HG02884 (cell line): ENCODE results near the gene PZP.

Experiments
- ATAC-seq: cut with Tn5 transposase; IDR thresholded peaks from one replicate; pipeline ENCODE4 v1.9.1; 2021; ENCODE audit warnings: mild to moderate bottlenecking, moderate library complexity; ENCODE audit not compliant: unreplicated experiment

The PZP gene

DNA sequence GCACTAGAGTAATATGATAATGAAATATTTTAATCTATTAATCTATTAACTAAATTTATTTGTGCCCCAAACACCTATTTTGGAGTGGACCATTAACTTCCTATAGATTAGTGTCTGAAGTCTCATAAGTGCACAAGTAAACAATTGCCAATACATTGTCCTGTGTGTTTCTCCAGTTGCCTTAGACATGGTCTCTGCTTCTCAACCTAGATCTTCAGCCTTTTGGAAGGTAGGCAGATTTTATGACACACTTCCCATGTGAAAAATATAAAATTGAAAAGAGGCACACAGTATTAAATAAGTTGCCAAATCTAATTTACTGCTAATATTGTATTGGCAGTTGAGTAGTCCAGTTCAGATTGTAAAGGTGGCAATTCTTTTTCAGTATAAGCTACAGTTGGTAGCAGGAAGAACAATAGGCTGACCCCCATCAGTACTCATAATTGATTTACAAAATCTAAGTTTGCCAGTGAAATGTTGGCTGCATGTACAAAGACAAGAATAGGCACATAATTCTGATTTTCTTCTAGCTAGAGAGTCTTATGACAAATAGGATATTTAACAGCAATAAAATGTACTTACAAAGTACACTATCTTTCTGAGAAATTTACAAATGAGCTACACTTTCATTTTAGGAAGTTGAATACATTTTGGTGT lies 103.3 kb downstream of the PZP start:
- no peak for ATAC-seq

DNA sequence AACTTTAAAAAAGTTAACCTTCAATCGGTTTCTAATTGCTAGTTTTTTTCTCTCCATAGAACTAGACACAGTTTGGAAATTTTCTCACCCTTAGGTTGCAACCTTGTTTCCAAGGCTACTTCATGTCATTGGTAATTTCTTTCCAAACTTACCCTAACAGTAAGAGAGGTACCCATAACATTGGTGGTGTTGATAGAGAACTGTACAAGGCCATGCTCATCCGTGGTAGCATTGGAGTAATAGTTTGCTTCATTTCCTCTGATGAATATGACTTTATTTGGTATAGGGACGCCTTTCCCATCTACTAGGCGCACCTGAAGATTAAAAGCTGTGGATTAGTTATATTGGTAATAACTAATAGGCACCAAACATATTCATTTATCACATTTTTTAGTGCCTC lies 104.1 kb downstream of the PZP start:
- no peak for ATAC-seq

DNA sequence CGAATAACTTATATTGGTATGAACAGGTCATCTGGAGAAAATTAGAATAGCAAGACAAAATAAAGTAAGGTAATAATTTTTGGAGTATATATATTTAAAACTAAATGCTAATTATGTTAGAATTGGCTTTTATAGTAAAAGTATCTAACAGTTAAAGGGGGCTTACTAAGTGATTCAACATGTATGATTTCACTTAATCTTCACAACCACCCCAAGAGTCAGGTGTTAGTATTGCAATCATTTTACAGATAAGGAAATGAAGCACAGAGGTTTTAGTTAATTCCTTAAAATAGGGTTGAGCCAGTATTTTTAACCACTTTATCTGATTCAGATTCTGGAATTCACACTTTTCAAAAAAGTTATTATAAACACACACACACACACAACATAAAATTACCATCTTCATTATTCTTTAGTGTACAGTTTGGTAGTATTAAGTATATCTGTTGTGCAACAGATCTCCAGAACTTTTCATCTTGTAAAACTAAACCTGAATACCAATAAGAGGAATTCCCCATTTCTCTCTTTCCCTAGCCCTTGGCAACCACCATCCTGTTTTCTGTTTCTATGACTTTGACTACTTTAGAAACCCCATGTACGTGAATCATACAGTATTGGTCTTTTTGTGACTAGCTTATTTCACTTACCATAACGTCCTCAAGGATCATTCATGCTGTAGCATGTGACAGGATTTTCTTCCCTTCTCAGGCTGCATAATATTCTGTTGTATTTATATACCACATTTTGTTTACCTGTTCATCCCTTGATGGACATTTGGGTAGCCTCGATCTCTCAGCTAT lies 104.9 kb downstream of the PZP start:
- no peak for ATAC-seq

DNA sequence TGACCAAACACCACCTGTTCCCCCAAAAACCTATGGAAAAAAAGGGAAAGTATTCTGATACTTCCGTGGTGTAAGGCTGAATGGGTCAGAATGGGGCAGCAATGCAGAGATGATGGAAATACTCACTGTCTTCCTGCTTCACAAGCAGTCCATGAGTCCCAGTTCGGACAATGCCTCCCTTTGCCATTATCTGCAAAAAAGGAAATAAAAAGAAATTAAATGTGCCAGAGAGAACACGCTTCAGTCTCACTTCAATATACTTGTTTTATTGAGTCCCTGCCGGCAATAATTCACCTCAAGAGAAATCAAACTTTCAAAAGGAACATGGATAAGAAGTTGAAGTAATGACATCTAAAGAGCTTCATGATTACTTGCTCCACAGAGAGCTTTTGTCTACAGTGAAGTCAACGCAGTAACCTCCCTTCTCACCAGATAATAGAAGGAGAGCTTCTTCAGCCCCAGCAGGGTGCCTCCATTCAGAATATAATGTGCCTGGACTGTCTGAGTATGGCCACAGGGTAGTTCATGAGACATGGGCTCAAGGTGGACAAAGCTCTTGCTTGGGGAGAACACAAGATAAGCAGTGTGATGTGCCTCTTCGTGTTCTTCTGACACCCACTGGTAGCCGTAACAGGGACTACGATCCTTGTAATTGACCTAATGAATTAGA lies 107.0 kb downstream of the PZP start:
- no peak for ATAC-seq

DNA sequence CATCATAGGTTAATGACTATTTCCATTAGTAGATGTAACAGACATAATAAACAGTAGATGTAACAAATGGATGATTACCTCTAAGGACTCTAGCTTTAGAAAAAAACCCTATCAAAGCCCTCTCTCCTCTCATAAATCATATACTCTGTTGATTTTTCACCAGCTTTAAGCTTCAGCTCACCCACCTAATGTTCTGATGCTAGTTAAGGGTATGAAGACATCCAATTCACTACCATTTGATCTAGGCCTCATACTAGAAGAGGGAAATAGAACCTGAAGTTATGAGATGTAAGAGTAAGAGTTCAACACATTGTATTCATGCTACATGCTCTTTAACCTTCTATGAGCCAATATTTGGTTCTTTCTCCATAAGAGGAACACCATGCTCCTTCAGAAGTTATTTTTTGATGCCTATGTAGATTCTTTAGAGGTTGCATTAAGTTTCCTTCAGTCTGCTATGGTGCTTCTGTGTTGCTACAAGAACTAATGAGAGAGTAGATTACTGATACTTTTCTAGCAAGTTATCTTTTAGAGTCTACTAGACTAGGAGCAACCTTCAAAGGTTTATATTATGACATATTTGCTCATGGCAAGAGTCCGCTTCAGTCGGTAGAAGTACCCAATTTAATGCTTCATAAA lies 108.5 kb downstream of the PZP start:
- ATAC-seq: no peak
